ENCODE measurements around the gene DARS1. TPM values are rescaled to one million over a fixed set of nuclear protein-coding genes. Genes with fewer than 3 reads are reported as not detected.
A peak's percentile ranks its signal among the peaks of the same experiment; 100 is the strongest.
"Not testable (repeated sequence)": the region's sequence is repeated elsewhere in the genome, so short reads cannot be mapped to it uniquely, and the experiment has no call there.

The DARS1 gene
- polyA plus RNA-seq, 3 donors: 131 to 155 (median 139) TPM

GRCh38 chr2:135916207-135916606 is 69.2 kb downstream of the DARS1 start:
- DNase-seq (ENCODE audit: extremely low read depth in 1 of 11, low read depth in 9 of 11, low spot score in 4 of 11): peak in 10 of 11 donors; percentile 1 to 60 (median 26)

- no peak for DNase-seq (ENCODE audit: extremely low read depth in 1 of 11, low read depth in 9 of 11, low spot score in 4 of 11)
Measured at GRCh38 chr2:135914485-135914884, 70.9 kb downstream of the DARS1 start.

DNA sequence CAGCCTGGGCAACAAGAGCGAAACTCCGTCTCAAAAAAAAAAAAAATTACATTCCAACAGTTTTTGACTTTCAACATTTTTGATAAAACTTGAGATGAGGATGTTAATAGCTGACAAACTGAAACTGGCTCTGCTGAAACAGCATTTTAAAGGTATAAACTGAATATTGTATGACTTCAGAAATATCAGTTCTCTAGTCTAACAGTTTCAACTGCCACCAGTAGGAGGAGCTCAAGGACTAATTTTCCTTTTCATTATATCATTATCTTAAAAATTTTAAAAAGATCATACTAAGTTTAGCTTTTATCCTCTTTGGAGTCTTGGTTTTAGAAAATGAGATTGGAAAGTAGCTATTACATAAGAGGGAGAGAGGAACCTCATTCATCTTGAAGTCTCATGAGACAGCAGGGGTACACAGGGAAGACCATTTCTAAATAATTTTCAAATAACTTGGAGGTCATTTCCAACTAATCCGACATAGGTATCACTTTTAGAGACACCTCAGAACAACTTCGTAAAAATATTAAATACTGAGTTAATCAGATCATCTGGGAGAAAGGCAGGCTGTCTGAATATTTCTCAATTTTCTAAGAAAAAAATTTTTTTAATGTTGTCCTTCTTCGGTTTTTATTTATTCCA is 71.6 kb downstream of the DARS1 start:
- DNase-seq (ENCODE audit: extremely low read depth in 1 of 11, low read depth in 9 of 11, low spot score in 4 of 11): peak in 10 of 11 donors; percentile 8 to 51 (median 16)

DNA sequence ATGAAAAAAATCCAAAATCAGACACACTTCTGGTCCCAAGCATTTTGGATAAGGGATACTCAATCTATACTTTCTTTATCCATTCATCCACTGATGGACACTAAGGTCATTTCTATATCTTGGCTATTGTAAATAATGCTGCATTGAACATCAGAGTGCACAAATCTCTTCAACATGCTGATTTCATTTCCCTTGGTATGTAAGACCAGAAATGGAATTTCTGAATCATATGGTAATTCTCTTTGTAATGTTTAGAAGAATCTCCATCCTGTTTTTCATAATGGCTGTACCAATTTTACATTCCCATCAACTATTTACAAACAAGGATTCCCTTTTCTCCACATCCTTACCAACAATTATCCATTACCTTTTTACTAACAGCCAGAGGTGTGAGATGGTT is 75.5 kb downstream of the DARS1 start:
- no peak for DNase-seq (ENCODE audit: extremely low read depth in 1 of 11, low read depth in 9 of 11, low spot score in 4 of 11)

DNA sequence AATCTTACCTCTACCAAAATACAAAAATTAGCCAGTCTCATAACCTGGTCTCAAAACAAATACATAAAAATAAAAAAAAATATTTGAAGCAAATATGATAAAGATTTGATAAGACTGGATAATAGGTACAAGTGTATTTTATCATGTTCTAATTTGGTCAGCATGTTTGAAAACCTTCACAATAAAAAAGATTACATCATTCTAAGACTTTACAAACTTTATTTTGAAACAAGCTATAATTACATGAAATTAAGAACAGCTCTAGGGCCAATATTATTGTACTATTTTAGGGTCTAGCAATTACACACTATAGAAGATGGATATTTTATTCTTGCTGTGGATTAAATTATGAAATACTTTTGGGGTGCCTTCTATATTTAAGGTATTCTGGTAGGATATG is 79.7 kb downstream of the DARS1 start:
- no peak for DNase-seq (ENCODE audit: extremely low read depth in 1 of 11, low read depth in 9 of 11, low spot score in 4 of 11)

DNA sequence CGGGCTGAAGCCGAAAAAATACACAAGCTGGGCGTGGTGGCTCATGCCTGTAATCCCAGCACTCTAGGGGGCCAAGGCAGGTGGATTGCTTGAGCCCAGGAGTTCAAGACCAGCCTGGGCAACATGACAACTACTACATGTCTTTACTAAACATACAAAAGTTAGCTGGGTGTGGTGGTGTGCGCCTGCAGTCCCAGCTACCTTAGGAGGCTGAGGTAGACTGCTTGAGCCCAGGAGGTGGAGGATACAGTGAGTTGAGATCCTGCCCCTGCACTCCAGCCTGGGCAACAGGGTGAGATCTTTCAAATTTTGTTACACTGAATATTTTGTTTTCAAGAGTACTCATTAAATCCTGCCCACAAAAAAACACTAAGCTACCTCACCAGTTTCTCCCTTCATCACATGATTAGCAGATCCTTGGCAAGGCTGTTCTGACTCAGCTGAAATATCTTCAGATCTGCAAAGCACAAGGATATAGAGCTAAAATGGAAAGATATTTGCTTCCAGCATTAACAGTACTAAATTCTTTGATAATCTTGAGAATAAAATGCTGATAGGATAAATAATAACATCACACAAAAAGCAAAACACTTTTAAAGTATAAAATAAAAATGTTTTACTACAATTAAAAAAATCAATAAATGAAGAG is 81.0 kb downstream of the DARS1 start:
- DNase-seq (ENCODE audit: extremely low read depth in 1 of 11, low read depth in 9 of 11, low spot score in 4 of 11): no peak

- DNase-seq (ENCODE audit: extremely low read depth in 1 of 11, low read depth in 9 of 11, low spot score in 4 of 11): no peak
Measured at GRCh38 chr2:135903650-135904049, 81.8 kb downstream of the DARS1 start.

GRCh38 chr2:135899567-135899966 is 85.9 kb downstream of the DARS1 start:
- no peak for DNase-seq (ENCODE audit: extremely low read depth in 1 of 11, low read depth in 9 of 11, low spot score in 4 of 11)

- DNase-seq (ENCODE audit: extremely low read depth in 1 of 11, low read depth in 9 of 11, low spot score in 4 of 11): no peak
Measured at GRCh38 chr2:135898234-135898786, 87.1 kb downstream of the DARS1 start.

GRCh38 chr2:135894930-135895329 is 90.5 kb downstream of the DARS1 start:
- no peak for DNase-seq (ENCODE audit: extremely low read depth in 1 of 11, low read depth in 9 of 11, low spot score in 4 of 11)

DNA sequence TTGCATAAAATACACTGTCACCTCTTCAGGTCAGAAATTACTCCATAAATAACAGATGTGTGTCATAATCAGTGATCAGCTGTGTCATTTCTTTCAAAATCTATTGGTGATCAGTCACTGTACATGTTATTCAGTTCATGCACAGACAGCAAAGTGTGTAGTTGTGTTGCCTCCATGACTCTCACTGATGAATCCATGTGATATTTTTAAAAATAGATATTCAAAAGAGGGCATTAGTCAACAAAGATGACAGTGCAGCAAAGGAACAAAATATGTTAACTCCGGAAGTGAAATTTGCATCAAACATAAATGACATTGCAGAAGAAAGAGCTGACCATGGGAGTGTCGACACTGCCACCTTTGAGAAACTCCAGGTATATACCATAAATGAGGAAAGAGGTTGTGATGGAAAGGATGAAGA is 92.0 kb downstream of the DARS1 start:
- no peak for DNase-seq (ENCODE audit: extremely low read depth in 1 of 11, low read depth in 9 of 11, low spot score in 4 of 11)

DNA sequence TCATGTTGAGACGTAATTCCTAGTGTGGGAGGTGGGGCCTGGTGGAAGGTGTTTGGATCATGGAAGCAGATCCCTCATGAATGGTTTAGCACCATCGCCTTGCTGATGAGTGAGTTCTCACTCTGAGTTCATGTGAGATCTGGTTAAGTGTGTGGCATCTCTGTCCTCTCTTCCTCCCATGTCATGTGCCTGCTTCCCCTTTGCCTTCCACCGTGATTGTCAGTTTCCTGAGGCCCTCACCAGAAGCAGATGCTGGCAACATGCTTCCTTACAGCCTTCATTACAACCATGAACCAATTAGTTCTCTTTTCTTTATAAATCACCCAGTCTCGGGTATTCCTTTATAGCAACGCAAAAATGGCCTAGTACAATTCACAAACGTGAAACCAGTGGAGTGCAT is 94.6 kb downstream of the DARS1 start:
- DNase-seq (ENCODE audit: extremely low read depth in 1 of 11, low read depth in 9 of 11, low spot score in 4 of 11): no peak

DNA sequence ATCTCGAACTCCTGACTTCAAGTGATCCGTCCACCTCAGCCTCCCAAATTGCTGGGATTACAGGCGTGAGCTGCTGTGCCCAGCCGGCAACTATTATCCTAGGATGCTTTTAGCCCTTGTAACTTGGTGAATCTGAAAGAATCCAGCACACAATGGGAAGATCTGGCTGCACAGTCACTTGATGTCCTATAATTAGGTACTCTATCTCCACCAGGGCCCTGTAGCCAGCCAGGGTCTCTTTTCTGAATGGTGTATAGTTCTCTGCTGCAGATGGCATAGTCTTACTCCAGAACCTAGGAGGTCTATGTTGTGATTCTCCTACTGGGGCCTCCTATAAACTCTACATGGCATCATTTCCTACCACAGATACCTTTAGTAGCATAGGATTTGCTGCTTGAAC is 95.3 kb downstream of the DARS1 start:
- DNase-seq (ENCODE audit: extremely low read depth in 1 of 11, low read depth in 9 of 11, low spot score in 4 of 11): no peak

DNA sequence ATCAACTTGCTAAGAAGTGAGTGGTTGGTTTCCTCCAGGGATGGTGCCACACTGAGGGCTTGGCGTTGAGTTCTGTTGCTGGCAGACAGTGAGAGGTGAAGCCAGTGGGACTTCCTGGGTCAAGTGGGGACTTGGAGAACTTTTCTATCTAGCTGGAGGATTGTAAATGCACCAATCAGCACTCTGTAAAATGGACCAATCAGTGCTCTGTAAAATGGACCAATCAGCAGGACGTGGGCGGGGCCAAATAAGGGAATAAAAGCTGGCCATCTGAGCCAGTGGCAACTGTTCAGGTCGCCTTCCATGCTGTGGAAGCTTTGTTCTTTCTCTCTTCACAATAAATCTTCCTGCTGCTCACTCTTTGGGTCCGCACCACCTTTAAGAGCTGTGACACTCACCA is 96.8 kb downstream of the DARS1 start:
- DNase-seq (ENCODE audit: extremely low read depth in 1 of 11, low read depth in 9 of 11, low spot score in 4 of 11): not testable (repeated sequence)

DNA sequence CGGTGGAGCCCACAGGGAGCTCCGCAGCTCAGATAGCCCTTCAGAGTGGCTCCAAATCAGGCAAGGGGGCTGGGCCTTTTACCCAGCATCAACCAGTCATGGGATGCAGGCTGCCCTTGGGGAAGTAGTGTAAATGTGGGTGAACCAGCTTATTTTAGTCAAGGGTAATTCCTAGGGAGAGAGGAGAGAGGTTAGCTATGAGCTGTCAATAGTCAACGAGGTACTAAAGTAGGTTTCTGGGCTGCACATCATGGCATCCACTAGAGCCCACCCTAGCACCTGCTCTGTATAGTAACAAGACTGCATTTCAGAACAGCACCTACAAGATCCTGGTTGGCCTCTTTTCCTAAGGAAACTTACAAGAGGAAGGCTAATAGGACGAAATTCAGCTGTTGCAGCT is 99.7 kb downstream of the DARS1 start:
- no peak for DNase-seq (ENCODE audit: extremely low read depth in 1 of 11, low read depth in 9 of 11, low spot score in 4 of 11)

- DNase-seq (ENCODE audit: extremely low read depth in 1 of 11, low read depth in 9 of 11, low spot score in 4 of 11): no peak
Measured at GRCh38 chr2:135882415-135882814, 103.0 kb downstream of the DARS1 start.

DNA sequence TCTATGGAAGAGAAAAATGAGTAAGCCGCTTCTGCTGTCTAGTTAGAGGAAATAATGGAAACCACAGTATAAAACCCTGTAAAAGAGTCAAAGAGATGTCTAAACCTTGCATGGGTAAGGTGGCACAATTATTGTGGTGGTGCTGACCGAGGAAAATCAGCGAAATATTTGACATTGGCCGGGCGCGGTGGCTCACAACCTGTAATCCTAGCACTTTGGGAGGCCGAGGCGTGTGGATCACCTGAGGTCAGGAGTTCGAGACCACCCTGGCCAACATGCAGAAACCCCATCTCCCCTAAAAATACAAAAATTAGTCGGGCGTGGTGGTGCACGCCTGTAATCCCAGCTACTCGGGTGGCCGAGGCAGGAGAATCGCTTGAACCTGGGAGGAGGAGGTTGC is 108.7 kb downstream of the DARS1 start:
- not testable (repeated sequence) for DNase-seq (ENCODE audit: extremely low read depth in 1 of 11, low read depth in 9 of 11, low spot score in 4 of 11)

DNA sequence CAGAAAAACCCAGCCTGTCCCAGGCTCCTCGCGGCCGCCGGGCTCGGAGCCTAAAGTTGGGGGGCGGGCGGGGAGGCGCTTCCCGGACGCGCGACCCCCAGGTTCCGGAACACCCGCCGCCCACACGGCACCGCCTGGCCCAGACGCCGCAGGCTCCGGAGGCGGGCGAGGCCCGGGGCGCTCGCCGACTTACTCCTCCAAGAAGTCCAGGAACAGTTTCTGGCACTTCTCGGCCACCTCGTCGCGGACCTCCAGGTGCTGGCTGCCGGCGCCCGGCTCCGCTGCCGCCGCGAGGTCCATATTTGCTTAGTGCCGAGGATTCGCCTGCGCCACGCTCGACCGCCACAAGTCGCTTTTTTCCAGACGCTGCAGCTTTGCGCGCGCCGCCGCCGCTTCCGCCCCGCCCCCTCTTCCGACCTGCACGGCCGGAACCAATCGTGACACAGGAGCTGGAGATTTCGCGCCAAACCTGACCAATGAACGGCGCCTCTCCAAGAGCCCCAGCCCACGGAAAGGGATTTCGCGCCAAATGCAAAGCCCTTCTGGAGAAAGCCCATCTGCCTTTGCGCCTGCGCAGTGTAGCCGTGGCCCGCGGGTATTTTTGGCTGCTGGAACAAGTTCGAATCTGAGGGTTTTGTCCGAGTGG is 109.2 kb downstream of the DARS1 start, which contains the start of gene MCM6:
TSS of gene MCM6 (minus strand) at position 378 of the 646 bp plus-strand sequence. CDS start at position 300, 78 bp downstream.
- DNase-seq (ENCODE audit: extremely low read depth in 1 of 11, low read depth in 9 of 11, low spot score in 4 of 11): peak; percentile 91 to 99 (median 98)

GRCh38 chr2:135875491-135876065 is 109.8 kb downstream of the DARS1 start:
- DNase-seq (ENCODE audit: extremely low read depth in 1 of 11, low read depth in 9 of 11, low spot score in 4 of 11): peak in 7 of 11 donors; percentile 21 to 30 (median 28)

Data from renal cortex interstitium (tissue), 11 donors.